HEK293T (cell line): ENCODE results near the gene PRR15.

Source experiments
- ARNT ChIP-seq: fragments of 450-650 bp; IDR thresholded peaks from 2 replicates; pipeline ENCODE4 v1.6.1; 2017; ENCODE audit warnings: mild to moderate bottlenecking
- BHLHE40 ChIP-seq: fragments of 450-650 bp; IDR thresholded peaks from 2 replicates; pipeline ENCODE4 v1.6.1; 2016; ENCODE audit warnings: mild to moderate bottlenecking, moderate library complexity, borderline replicate concordance
- CTBP1 ChIP-seq: fragments of 450-650 bp; IDR thresholded peaks from 2 replicates; pipeline ENCODE4 v1.6.1; 2016; ENCODE audit warnings: borderline replicate concordance
- ELF4 ChIP-seq: fragments of 450-650 bp; IDR thresholded peaks from 2 replicates; pipeline ENCODE4 v1.6.1; 2017; ENCODE audit warnings: antibody characterized with exemption
- FOXA1 ChIP-seq: fragments of 450-650 bp; IDR thresholded peaks from 2 replicates; pipeline ENCODE4 v1.6.1; 2016; ENCODE audit warnings: mild to moderate bottlenecking
- FOXK2 ChIP-seq: fragments of 450-650 bp; IDR thresholded peaks from 2 replicates; pipeline ENCODE4 v1.6.1; 2016; ENCODE audit warnings: mild to moderate bottlenecking
- FOXM1 ChIP-seq: fragments of 450-650 bp; IDR thresholded peaks from 2 replicates; pipeline ENCODE4 v1.6.1; 2017; ENCODE audit warnings: mild to moderate bottlenecking, borderline replicate concordance
- HDGF ChIP-seq: fragments of 450-650 bp; IDR thresholded peaks from 2 replicates; pipeline ENCODE4 v1.6.1; 2017; ENCODE audit warnings: antibody characterized with exemption, borderline replicate concordance
- L3MBTL2 ChIP-seq: fragments of 450-650 bp; conservative IDR thresholded peaks from 2 replicates; pipeline ENCODE4 v1.6.1; 2016; ENCODE audit warnings: mild to moderate bottlenecking
- SP1 ChIP-seq: fragments of 450-650 bp; IDR thresholded peaks from 2 replicates; pipeline ENCODE4 v1.6.1; 2017
- SUZ12 ChIP-seq: fragments of 450-650 bp; IDR thresholded peaks from 2 replicates; pipeline ENCODE4 v1.6.1; 2016; ENCODE audit warnings: mild to moderate bottlenecking
- TARDBP ChIP-seq: fragments of 450-650 bp; IDR thresholded peaks from 2 replicates; pipeline ENCODE4 v1.6.1; 2016
- ZNF384 ChIP-seq: fragments of 450-650 bp; IDR thresholded peaks from 2 replicates; pipeline ENCODE4 v1.6.1; 2016
- TF ChIP-seq, protein P1 (sequence below): fragments of 450-650 bp; IDR thresholded peaks from 2 replicates; pipeline ENCODE4 v1.6.1; 2016

DNA sequence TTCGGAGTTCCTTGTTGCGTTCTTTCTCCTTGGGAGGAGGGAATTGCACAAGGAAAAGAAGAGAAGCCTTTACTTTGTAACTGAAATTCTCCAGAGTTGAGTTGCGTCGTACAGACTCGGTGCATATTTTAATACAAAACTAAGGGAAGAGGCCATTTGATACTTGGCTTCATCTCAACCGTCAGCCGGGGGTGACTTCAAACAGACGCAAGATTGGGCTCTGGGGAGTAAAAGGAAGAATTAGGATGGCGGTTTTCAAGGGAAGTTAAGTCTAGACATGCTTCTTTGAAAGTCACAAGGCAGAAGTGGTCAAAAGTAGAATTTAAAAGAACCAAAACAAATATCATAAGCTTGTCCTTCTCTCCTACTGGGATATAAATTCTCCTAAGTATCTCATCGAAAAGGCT, 1.6 kb downstream of the PRR15 start:
- no peak for TF ChIP-seq HDGF
- TF ChIP-seq SUZ12: no peak
- TF ChIP-seq TARDBP: no peak
- no peak for TF ChIP-seq SP1
- no peak for TF ChIP-seq ELF4
- TF ChIP-seq FOXK2: no peak
- no peak for TF ChIP-seq BHLHE40
- no peak for TF ChIP-seq ARNT
- TF ChIP-seq, protein P1, sequence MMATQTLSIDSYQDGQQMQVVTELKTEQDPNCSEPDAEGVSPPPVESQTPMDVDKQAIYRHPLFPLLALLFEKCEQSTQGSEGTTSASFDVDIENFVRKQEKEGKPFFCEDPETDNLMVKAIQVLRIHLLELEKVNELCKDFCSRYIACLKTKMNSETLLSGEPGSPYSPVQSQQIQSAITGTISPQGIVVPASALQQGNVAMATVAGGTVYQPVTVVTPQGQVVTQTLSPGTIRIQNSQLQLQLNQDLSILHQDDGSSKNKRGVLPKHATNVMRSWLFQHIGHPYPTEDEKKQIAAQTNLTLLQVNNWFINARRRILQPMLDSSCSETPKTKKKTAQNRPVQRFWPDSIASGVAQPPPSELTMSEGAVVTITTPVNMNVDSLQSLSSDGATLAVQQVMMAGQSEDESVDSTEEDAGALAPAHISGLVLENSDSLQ: no peak
- TF ChIP-seq ZNF384: no peak
- no peak for TF ChIP-seq FOXM1
- TF ChIP-seq FOXA1: no peak
- no peak for TF ChIP-seq L3MBTL2
- TF ChIP-seq CTBP1: no peak
